Mucosa of descending colon (tissue), 3 donors: Measurements from ENCODE around the gene ZNF343. TPM values are rescaled to one million over a fixed set of nuclear protein-coding genes. Genes with fewer than 3 reads are reported as not detected.
A peak's percentile ranks its signal among the peaks of the same experiment; 100 is the strongest.
"Not testable (repeated sequence)": the region's sequence is repeated elsewhere in the genome, so short reads cannot be mapped to it uniquely, and the experiment has no call there.

Experiments used
- ATAC-seq: fragments of 200-7000 bp; cut with Tn5 transposase; one replicate; pipeline ENCODE4 v1.9.1; 2020; ENCODE audit warnings: mild to moderate bottlenecking, moderate library complexity
- DNase-seq, 3 donors: peaks; one replicate each; pipeline ENCODE4 v3.0.0-alpha.2; 2020
- H3K36me3 ChIP-seq: fragments of 200-600 bp; one replicate; pipeline ENCODE4 v1.8.0; 2021; ENCODE audit warnings: low read depth, mild to moderate bottlenecking
- H3K4me1 ChIP-seq: fragments of 200-600 bp; one replicate; pipeline ENCODE4 v1.8.0; 2021; ENCODE audit warnings: low read depth, mild to moderate bottlenecking
- H3K4me3 ChIP-seq: fragments of 200-600 bp; one replicate; pipeline ENCODE4 v1.8.0; 2021; ENCODE audit warnings: mild to moderate bottlenecking
- H3K9me3 ChIP-seq: fragments of 200-600 bp; one replicate; pipeline ENCODE4 v1.8.0; 2021; ENCODE audit warnings: mild to moderate bottlenecking
- CTCF ChIP-seq: fragments of 200-600 bp; IDR thresholded peaks from one replicate; pipeline ENCODE4 v1.8.0; 2022; ENCODE audit warnings: antibody characterized with exemption, mild to moderate bottlenecking
- intact Hi-C, 2 donors: fragments of 100-400 bp; cut with DNase I in 1 of 2; cut with micrococcal nuclease in 1 of 2; formaldehyde crosslinking; loops; one replicate each; pipeline versions ENCODE4 v1.11.0 to v1.11.1; 2022; cut with DNase I, micrococcal nuclease
- total RNA-seq, 3 donors: library from RNA; stranded (reverse); fragmentation: NEBNext Ultra II Directional in 2 of 3; extraction: Animal tissue kit (Norgen Biotek cat#: 25700) in 2 of 3; gene quantifications; one replicate each; pipeline versions ENCODE4 v1.2.1 to v1.2.4, GENCODE V29; 2021 to 2023
- donor health status: DM: no; HTN: no; CAD: no; lungs with moderate emphysema.
- donor health status: DM: no; HTN: no; CAD: no.
- donor health status: DM: no; HTN: yes; CAD: no.

The ZNF343 gene
- total RNA-seq, 3 donors from 2014 or later = 6.9 to 12.1 (median 9.8) TPM

GRCh38 chr20:2524709-2525506 lies 16.2 kb upstream of the ZNF343 start:
- intact Hi-C loops = loop anchor here in 1 of 2 donors (5.0 kb wide), 1 partner anchor 122 kb away; no protein-coding TSS in a partner anchor
- TF ChIP-seq CTCF = no peak
- Histone ChIP-seq H3K36me3 (no peaks in the 10 kb centered on the region), H3K4me3 (peak overlapping the region; percentile 70), H3K4me1 (peaks cover 4% of the 10 kb centered on the region), H3K9me3 (no peaks in the 10 kb centered on the region)
- ATAC-seq (peak; percentile 69), DNase-seq (peak; percentile 47 to 66 (median 66))

GRCh38 chr20:2523919-2524708 lies 15.4 kb upstream of the ZNF343 start:
- H3K36me3 ChIP-seq = no peaks in the 10 kb centered on the region
- no peaks in the 10 kb centered on the region for H3K9me3 ChIP-seq
- ATAC-seq = peak; percentile 93
- peak; percentile 98 for TF ChIP-seq CTCF
- H3K4me3 ChIP-seq = peak overlapping the region; percentile 70
- intact Hi-C loops = loop anchor here in 1 of 2 donors (5.0 kb wide), 1 partner anchor 123 kb away; no protein-coding TSS in a partner anchor
- peak; percentile 92 to 93 (median 92) for DNase-seq
- peaks cover 4% of the 10 kb centered on the region for H3K4me1 ChIP-seq

GRCh38 chr20:2522826-2523429 lies 14.2 kb upstream of the ZNF343 start:
- not testable (repeated sequence) for H3K36me3 ChIP-seq, H3K9me3 ChIP-seq, H3K4me1 ChIP-seq, DNase-seq, ATAC-seq, H3K4me3 ChIP-seq
- intact Hi-C loops = loop anchor here in 1 of 2 donors (5.0 kb wide), 1 partner anchor 124 kb away; no protein-coding TSS in a partner anchor

GRCh38 chr20:2521369-2522305 lies 12.9 kb upstream of the ZNF343 start:
- no peak for ATAC-seq
- H3K4me1 ChIP-seq = peaks cover 4% of the 10 kb centered on the region
- H3K4me3 ChIP-seq = no peak overlapping the region
- peak in 2 of 3 donors; percentile 48 to 65 for DNase-seq
- peak; percentile 80 for TF ChIP-seq CTCF
- no peaks in the 10 kb centered on the region for H3K9me3 ChIP-seq
- intact Hi-C loops = loop anchor here in 1 of 2 donors (5.0 kb wide), 1 partner anchor 126 kb away; no protein-coding TSS in a partner anchor
- H3K36me3 ChIP-seq = no peaks in the 10 kb centered on the region

GRCh38 chr20:2520617-2521016 lies 11.9 kb upstream of the ZNF343 start:
- ATAC-seq (no peak), DNase-seq (no peak)
- Histone ChIP-seq H3K9me3 (no peaks in the 10 kb centered on the region), H3K36me3 (no peaks in the 10 kb centered on the region), H3K4me3 (no peak overlapping the region), H3K4me1 (peaks cover 2% of the 10 kb centered on the region)
- intact Hi-C loops = loop anchor here in 1 of 2 donors (5.0 kb wide), 1 partner anchor 127 kb away; no protein-coding TSS in a partner anchor
- TF ChIP-seq CTCF = no peak
